ENCODE measurements around the gene PSMF1.

DNA sequence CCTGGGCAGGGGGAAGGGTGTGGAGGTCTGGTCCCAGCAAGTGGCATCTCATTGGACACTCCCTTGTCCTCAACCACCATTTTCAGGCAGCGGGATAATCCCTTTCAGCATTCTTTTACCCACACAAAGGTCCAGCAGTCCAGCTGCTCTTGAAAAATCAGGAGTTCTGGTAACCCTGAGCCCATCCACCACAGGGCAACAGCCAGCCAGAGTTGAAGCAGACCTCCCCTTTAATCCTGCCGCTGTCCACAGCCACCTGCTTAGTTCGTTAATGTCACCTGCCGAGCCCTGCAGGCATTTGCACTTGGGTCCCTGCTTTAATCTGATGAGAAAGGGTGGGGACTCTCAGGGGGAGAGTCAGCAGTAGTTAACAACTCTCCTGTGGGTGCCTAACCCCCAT, 55.3 kb downstream of the PSMF1 start:
- TF ChIP-seq, protein P1, sequence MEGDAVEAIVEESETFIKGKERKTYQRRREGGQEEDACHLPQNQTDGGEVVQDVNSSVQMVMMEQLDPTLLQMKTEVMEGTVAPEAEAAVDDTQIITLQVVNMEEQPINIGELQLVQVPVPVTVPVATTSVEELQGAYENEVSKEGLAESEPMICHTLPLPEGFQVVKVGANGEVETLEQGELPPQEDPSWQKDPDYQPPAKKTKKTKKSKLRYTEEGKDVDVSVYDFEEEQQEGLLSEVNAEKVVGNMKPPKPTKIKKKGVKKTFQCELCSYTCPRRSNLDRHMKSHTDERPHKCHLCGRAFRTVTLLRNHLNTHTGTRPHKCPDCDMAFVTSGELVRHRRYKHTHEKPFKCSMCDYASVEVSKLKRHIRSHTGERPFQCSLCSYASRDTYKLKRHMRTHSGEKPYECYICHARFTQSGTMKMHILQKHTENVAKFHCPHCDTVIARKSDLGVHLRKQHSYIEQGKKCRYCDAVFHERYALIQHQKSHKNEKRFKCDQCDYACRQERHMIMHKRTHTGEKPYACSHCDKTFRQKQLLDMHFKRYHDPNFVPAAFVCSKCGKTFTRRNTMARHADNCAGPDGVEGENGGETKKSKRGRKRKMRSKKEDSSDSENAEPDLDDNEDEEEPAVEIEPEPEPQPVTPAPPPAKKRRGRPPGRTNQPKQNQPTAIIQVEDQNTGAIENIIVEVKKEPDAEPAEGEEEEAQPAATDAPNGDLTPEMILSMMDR (IDR thresholded peaks at IDR 0.05): no peak
- no peak for TF ChIP-seq POLR2A (IDR thresholded peaks at IDR 0.05; ENCODE audit: low read depth)
- TF ChIP-seq POLR2AphosphoS5 (IDR thresholded peaks at IDR 0.05): no peak
- no peak for TF ChIP-seq EP300 (IDR thresholded peaks at IDR 0.05)
